HepG2 (cell line): ENCODE data around the gene RAB42. TPM values are rescaled to one million over a fixed set of nuclear protein-coding genes. Genes with fewer than 3 reads are reported as not detected.
A peak's percentile ranks its signal among the peaks of the same experiment; 100 is the strongest.

ENCODE experiments used
- AKNA ChIP-seq: sonication (generic); formaldehyde crosslinking; IDR thresholded peaks from 2 replicates; pipeline ENCODE4 v1.4.0; 2020; ENCODE audit warnings: missing genetic modification reagents, borderline replicate concordance
- BCL6 ChIP-seq: IDR thresholded peaks from 2 replicates; pipeline ENCODE4 v1.6.1; 2016; ENCODE audit warnings: missing genetic modification reagents, missing compliant biosample characterization
- CHCHD3 ChIP-seq: sonication (generic); formaldehyde crosslinking; IDR thresholded peaks from 2 replicates; pipeline ENCODE4 v1.8.0; 2022; ENCODE audit warnings: mild to moderate bottlenecking, missing genetic modification reagents, moderate library complexity
- ETV6 ChIP-seq: sonication (generic); formaldehyde crosslinking; conservative IDR thresholded peaks from 2 replicates; pipeline ENCODE4 v1.4.0; 2020; ENCODE audit warnings: missing genetic modification reagents
- HNF4A ChIP-seq: sonication (generic); formaldehyde crosslinking; IDR thresholded peaks from 2 replicates; pipeline ENCODE4 v1.4.0; 2020; ENCODE audit warnings: missing genetic modification reagents
- KLF15 ChIP-seq: sonication (generic); formaldehyde crosslinking; IDR thresholded peaks from 2 replicates; pipeline ENCODE4 v1.8.1; 2023; ENCODE audit warnings: borderline replicate concordance, mild to moderate bottlenecking, inconsistent platforms, missing genetic modification reagents, mixed read lengths
- NCOA1 ChIP-seq: sonication (generic); formaldehyde crosslinking; IDR thresholded peaks from 2 replicates; pipeline ENCODE4 v1.9.0; 2021; ENCODE audit warnings: missing genetic modification reagents
- POGK ChIP-seq: sonication (generic); formaldehyde crosslinking; conservative IDR thresholded peaks from 2 replicates; pipeline ENCODE4 v1.8.0; 2022; ENCODE audit warnings: mild to moderate bottlenecking, moderate library complexity, missing genetic modification reagents
- SP140L ChIP-seq: sonication (generic); formaldehyde crosslinking; IDR thresholded peaks from 2 replicates; pipeline ENCODE4 v1.4.0; 2020; ENCODE audit warnings: missing genetic modification reagents, borderline replicate concordance
- STAT5B ChIP-seq: sonication (generic); formaldehyde crosslinking; IDR thresholded peaks from 2 replicates; pipeline ENCODE4 v1.4.0; 2020; ENCODE audit warnings: missing genetic modification reagents
- SYNCRIP ChIP-seq: fragments of 200-400 bp; formaldehyde crosslinking; IDR thresholded peaks from 2 replicates; pipeline ENCODE4 v1.6.1; 2018; ENCODE audit warnings: mild to moderate bottlenecking, low read depth, low read length; ENCODE audit not compliant: insufficient read depth
- WIZ ChIP-seq: sonication (generic); formaldehyde crosslinking; IDR thresholded peaks from 2 replicates; pipeline ENCODE4 v1.5.1; 2020; ENCODE audit warnings: mild to moderate bottlenecking, missing genetic modification reagents
- ZBTB8A ChIP-seq: sonication (generic); formaldehyde crosslinking; IDR thresholded peaks from 2 replicates; pipeline ENCODE4 v1.4.0; 2020; ENCODE audit warnings: mild to moderate bottlenecking, low read depth, missing genetic modification reagents, borderline replicate concordance
- ZFAT ChIP-seq: sonication (generic); formaldehyde crosslinking; conservative IDR thresholded peaks from 2 replicates; pipeline ENCODE4 v1.8.1; 2023; ENCODE audit warnings: missing genetic modification reagents, inconsistent platforms
- ZNF280D ChIP-seq: sonication (generic); formaldehyde crosslinking; IDR thresholded peaks from 2 replicates; pipeline ENCODE4 v1.5.1; 2020; ENCODE audit warnings: mild to moderate bottlenecking, missing genetic modification reagents
- ZNF317 ChIP-seq: sonication (generic); formaldehyde crosslinking; IDR thresholded peaks from 2 replicates; pipeline ENCODE4 v1.5.0; 2020; ENCODE audit warnings: mild to moderate bottlenecking, missing genetic modification reagents
- ZNF678 ChIP-seq: sonication (generic); formaldehyde crosslinking; IDR thresholded peaks from 2 replicates; pipeline ENCODE4 v1.4.0; 2020; ENCODE audit warnings: mild to moderate bottlenecking, missing genetic modification reagents
- ZNF746 ChIP-seq: sonication (generic); formaldehyde crosslinking; IDR thresholded peaks from 2 replicates; pipeline ENCODE4 v1.8.0; 2022; ENCODE audit warnings: mild to moderate bottlenecking, missing genetic modification reagents
- ZNF777 ChIP-seq: sonication (generic); formaldehyde crosslinking; IDR thresholded peaks from 2 replicates; pipeline ENCODE4 v1.4.0; 2020; ENCODE audit warnings: missing genetic modification reagents
- ZNF780A ChIP-seq: sonication (generic); formaldehyde crosslinking; IDR thresholded peaks from 2 replicates; pipeline ENCODE4 v1.8.0; 2022; ENCODE audit warnings: mild to moderate bottlenecking, missing genetic modification reagents, moderate library complexity
- polyA plus RNA-seq, 8 experiments: library from polyadenylated mRNA; depleted of rRNA in 3 of 8; stranded (reverse) in 7 of 8; unstranded in 1 of 8; fragments of >200 nt; fragmentation: Illumina TruSeq in 4 of 8; extraction: Trizol in 4 of 8; gene quantifications; 2 replicates each; pipeline versions ENCODE4 v1.2.1 to v1.2.3, GENCODE V29; 2011 to 2016; ENCODE audit warnings: low read depth in 4 of 8, missing spikeins in 1 of 8, mixed read lengths in 1 of 8; ENCODE audit not compliant: insufficient read depth in 1 of 8
- total RNA-seq, 5 experiments: library from RNA; depleted of rRNA; stranded (reverse); fragments of >200 nt; fragmentation: Illumina TruSeq; extraction: Trizol; gene quantifications; 2 replicates each; pipeline ENCODE4 v1.2.3, GENCODE V29; 2016; ENCODE audit warnings: low read depth in 1 of 5

RAB42 gene
- total and polyA plus RNA-seq, 2 of the 13 experiments (the other 11 are each of a cell fraction or from before 2014, with no cell fraction given), result 10.4 to 166 TPM

GRCh38 chr1:28581531-28582247, 10.4 kb upstream of the RAB42 start (continued):
- TF ChIP-seq ZNF280D (CRISPR knock-in tag), result 0 out of 2 replicates have a peak, but pooled peaks have one; percentile 53
- 0 out of 2 replicates have a peak, but pooled peaks have one; percentile 38 for TF ChIP-seq ZNF777 (CRISPR knock-in tag)
- peak; percentile 80 for TF ChIP-seq ZNF746 (CRISPR knock-in tag)
- peak; percentile 50; the same call in 1 of the 2 replicates for TF ChIP-seq SP140L (CRISPR knock-in tag)
- peak; percentile 54; the same call in 1 of the 2 replicates for TF ChIP-seq ZNF317 (CRISPR knock-in tag)
- peak; percentile 46; the same call in 1 of the 2 replicates for TF ChIP-seq KLF15 (CRISPR knock-in tag)
- TF ChIP-seq NCOA1, result peak; percentile 67; the same call in 1 of the 2 replicates
- peak; percentile 24; the same call in 1 of the 2 replicates for TF ChIP-seq BCL6 (CRISPR knock-in tag)
- peak; percentile 66; the same call in 1 of the 2 replicates for TF ChIP-seq ZNF780A (CRISPR knock-in tag)
- TF ChIP-seq ZFAT (CRISPR knock-in tag), result no peak
- TF ChIP-seq ZBTB8A, result peak; percentile 82; the same call in 1 of the 2 replicates
- TF ChIP-seq AKNA (CRISPR knock-in tag), result no peak
- no peak for TF ChIP-seq ZNF678 (CRISPR knock-in tag)
- TF ChIP-seq HNF4A (CRISPR knock-in tag), result no peak
- peak; percentile 88; the same call in 1 of the 2 replicates for TF ChIP-seq WIZ (CRISPR knock-in tag)
- TF ChIP-seq CHCHD3 (CRISPR knock-in tag), result no peak
- peak; percentile 84 for TF ChIP-seq POGK (CRISPR knock-in tag)
- TF ChIP-seq ETV6 (CRISPR knock-in tag), result peak; percentile 85; the same call in 1 of the 2 replicates
- TF ChIP-seq STAT5B (CRISPR knock-in tag), result peak; percentile 86; the same call in 1 of the 2 replicates
- TF ChIP-seq SYNCRIP, result no peak
